NT2/D1 (cell line): ENCODE data around the gene MCEE.

Source experiments
- SUZ12 ChIP-seq: IDR thresholded peaks from 2 replicates; pipeline ENCODE4 v1.6.1; 2011; ENCODE audit not compliant: insufficient read length, insufficient read depth; ENCODE audit errors: extremely low read depth
- YY1 ChIP-seq: IDR thresholded peaks from 2 replicates; pipeline ENCODE4 v1.6.1; 2011; ENCODE audit not compliant: insufficient read length, insufficient read depth
- ZNF274 ChIP-seq: IDR thresholded peaks from 2 replicates; pipeline ENCODE4 v1.6.1; 2011; ENCODE audit warnings: mild to moderate bottlenecking, low read depth, low read length

DNA sequence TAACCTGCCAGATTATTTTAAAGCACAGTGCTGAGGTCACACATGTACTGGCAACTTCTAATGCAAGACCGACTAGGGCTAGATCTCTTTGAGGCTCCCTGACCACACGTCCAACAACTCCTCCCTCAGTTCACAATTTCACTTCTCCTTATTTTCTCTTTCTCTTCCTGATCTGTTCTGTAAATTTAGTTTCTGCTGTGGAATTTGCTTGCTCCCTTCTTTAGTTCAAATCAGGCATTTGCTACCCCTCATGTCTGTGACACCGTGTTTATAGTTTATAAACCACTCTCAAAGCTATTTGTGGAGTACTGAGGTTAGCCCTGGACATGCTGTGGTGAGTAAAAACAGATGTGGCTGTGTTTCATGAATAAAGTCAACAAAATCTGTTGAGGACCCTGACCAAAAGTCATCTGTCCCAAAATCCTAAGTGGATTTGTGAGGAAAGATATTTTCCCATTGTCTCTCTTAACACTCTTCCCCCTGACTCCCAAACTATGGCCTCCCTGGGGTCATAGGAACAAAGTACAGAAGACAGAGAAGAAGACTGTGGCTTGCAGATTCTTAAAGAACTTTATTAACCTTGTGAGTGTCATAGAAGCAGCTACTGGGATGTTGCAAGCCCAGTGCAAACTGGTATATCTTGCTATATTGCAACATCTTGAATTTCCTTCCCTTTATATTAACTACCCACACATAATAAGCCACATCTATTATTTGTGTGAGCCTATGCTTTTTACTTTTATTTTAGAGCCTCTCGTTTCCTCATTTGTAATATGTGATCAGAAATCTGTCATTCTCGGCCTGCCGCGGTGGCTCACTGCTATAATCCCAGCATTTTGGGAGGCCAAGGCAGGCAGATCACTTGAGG lies 65.0 kb downstream of the MCEE start:
- TF ChIP-seq YY1 (no peak), ZNF274 (no peak), SUZ12 (no peak)
